ENCODE data around the gene ANXA5.
"Not testable (repeated sequence)": the region's sequence is repeated elsewhere in the genome, so short reads cannot be mapped to it uniquely, and the experiment has no call there.

ANXA5 gene

DNA sequence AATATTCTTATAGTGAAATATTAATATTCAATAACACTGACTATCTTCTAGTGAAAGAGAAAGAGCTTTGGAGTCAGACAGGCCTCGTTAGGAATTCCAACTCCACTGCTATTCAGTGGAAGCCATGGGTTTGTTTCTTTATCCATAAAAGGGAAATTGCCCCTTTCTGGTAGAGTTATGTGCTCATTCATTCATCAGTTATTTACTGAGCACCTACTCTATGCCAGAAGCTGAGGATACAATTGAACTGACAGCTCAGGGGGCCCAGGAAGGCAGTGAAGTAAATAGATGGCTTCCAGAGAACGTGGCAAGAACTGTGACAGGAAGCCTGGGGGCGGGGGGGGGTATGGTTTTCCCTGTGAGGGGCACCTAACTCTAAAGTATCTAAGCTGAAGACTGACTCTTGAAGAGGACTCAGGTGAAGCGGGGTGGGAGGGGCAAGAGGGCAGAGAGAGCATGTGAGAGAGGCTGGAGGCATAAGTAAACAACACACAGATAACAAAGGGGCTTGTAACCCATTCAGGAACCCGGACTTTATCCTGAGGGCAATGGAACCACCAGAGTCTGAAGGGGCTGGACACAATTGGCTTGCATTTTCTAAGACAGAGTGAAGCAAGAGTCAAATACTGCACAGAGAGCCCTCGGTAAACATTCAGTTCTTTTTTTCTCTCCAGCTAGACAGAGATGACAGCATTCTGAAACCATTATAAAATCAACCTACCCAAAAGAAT is 20.3 kb downstream of the ANXA5 start:
- no peak for DNase-seq

DNA sequence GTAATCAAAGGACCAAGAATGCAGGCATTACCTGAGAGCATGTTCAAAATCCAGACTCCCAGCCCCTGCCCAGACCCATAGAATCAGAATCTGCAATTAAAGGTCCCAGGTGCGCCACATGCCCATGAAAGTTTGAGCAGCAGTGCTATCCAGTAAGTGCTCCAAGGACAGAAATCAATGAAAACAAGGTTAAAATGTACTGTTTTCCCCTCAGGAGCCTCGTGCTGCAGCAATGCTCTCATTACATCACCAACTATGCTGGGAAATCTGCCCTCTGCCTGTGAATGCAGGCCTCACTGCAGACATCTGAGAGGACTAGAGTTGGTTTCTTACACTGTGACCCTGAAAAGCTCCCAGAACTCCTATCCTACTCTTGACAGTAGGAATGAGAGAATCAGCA is 21.1 kb downstream of the ANXA5 start:
- DNase-seq, result no peak

DNA sequence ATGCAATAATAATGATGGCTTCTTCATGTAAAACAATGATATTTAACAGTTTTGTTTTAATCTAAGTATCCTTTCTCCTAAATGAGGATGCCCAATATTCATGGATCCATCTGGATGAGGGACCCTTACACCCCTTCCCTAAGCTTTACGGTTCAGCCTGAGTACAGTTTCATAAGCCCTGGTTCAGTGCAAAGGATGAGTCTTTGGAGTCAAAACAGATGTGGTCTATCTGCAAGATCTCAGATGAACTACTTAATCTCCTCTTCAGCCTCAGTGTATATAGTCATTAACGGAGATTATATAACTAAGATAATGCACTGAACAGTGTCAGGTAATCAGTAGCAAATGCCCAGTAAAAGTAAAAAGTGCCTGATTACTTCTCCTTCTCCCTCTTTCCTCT is 22.1 kb downstream of the ANXA5 start:
- DNase-seq, result no peak

DNA sequence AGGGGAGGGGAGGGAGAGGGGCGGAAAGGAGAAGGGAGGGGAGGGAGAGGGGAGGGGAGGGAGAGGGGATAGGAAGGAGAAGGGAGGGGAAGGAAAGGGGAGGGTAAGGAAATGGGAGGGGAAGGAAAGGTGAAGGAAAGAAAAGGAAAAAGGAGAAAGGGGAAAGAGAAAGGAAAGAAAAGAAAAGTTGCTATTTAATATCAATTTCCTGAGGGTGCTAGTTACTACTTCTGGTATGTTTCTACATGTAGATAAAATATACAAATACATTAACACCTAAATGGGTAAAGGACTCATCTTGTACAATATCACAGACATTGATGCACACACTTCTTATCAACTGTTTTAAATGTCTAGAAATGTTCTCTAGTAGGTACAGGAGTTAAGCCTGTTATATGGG is 22.6 kb downstream of the ANXA5 start:
- DNase-seq, result no peak

DNA sequence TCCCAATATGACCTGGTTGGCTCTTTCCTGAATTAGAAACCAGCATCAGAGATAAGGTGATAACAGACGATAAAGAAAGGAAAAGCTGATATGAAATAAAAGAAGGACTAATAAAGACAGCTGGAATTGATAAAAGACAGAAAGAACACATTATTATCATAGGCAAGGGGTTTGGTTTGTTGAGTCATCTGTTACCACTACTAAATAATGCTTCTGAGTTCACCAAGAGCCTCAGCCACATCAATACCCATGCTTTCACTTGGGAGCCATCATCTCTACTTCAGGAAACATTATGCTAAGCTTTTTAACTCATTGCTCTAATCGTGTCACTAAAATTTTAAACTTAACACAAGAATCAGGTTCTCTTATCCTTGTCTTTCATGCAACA is 27.6 kb downstream of the ANXA5 start:
- DNase-seq, result no peak

DNA sequence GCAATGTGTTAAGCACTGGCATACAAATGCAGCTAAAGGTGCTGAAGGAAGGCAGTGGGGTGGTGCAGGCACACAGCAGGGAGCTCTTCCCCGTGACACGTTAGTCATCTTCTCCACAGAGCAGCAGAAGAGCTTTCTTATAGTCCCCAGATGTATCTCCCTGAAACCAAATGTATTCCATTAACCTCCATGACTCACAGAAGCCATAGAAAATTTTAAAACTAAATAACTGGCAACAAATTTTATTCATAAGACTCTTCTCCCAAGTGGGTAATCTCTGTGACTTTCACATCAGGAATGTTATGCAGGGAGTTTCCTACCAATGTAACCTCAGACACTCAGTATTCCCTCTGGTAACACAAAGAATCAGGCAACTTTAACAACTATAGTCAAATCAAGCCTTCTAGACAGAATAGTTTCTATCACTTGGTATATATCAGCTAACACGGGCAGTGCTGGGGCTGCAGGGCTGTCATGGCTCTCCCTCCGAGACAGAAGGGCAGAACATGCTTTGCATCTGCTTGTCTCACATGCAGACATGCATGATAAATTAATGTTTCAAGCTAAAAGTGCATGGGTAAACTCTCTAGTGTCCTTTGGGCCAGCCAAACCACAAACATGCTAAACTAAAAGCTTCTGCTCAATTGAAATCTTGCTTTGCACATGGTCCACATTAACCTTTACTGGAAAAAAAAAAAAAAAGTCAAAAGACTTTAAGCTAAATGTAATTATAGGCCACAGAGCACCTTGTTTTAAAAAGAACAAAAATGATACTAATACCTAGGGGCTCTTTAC is 28.2 kb downstream of the ANXA5 start:
- no peak for DNase-seq

DNA sequence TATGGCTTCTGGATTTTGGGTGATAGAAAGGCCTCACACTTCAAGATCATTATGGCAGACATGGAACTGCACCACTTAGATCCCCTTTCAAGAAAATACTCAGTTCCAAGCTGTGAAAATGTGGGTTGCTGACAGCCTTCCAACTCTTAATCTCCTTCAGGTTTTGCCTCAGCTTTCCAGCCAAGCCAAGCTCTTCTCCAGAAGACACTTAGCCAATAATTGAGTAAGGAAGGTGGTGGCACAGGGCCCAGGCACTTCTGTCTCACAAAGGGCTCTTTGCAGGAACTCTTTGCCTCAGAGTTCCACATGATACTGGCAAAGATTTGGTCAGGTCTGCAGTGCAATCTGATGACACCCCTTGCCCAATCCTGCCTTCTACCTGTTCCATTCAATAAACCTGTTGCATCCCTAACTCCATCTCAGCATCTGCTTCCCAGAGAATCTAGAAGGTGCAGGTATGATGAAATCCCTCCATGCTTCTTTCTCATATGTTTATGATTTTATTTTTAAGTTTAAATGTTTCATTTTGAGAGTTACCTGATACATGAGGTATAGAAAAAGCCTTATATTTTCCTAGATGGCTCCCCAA is 30.6 kb downstream of the ANXA5 start:
- no peak for DNase-seq

DNA sequence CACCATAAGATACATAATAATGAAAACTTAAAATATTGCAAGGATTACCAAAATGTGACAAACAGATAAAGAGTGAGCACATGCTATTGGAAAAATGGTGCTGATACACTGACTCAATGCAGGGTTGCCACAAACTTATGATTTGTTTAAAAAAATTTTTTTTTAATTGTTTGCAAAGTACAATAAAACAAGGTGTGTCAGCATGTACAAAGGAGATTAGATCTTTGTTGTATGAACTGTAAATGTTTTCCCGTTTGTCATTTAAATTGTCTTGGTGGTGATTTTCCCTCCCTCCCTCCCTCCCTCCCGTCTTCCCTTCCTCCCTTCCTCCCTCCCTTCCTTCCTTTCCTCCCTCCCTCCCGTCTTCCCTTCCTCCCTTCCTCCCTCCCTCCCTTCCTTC is 31.4 kb downstream of the ANXA5 start:
- no peak for DNase-seq

DNA sequence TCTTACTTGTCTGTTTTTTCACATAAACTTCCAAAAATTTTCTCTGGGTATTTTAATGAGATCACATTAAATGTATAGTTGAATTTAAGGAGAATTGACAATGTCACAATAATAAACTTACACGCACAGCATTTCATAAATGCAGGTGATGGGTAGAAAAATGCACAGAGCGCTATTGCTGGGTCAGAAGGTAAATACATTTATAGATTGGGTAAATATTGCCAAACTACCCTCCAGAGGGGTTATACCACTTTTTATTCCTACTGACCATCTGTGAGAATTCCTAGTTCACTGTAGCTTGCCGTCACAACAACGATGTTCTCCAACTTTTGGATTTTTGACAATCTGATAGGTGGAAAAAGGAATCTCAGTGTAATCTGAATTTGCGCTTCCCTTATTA is 34.6 kb downstream of the ANXA5 start:
- no peak for DNase-seq

DNA sequence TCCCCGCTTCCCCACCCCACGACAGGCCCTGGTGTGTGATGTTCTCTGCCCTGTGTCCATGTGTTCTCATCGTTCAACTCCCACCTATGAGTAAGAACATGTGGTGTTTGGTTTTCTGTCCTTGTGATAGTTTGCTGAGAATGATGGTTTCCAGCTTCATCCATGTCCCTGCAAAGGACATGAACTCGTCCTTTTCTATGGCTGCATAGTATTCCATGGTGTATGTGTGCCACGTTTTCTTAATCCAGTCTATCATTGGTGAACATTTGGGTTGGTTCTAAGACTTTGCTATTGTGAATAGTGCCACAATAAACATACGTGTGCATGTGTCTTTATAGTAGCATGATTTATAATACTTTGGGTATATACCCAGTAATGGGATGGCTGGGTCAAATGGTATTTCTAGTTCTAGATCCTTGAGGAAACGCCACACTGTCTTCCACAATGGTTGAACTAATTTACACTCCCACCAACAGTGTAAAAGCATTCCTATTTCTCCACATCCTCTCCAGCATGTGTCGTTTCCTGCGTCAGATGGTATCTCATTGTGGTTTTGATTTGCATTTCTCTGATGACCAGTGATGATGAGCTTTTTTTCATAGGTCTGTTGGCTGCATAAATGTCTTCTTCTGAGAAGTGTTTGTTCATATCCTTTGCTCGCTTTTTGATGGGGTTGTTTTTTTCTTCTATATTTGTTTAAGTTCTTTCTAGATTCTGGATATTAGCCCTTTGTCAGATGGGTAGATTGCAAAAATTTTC is 36.4 kb downstream of the ANXA5 start:
- DNase-seq, result not testable (repeated sequence)

DNA sequence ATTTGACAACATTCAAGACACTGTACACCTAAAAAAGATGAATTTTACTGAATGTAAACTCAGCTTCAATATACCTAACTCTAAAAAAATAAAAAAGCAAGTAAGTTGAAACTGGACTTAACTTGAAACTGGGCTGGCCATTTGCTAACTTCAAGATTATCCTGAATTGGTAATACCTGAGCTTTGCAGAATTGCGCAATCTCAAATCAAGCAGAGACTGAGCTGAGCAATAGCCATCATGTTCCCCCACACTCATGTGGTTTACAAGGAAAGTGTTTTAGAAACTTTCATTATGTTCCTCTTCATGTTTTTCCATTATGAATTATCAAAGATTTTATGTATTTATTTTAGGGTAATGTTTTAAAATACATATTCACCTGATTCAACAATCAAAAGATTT is 38.7 kb downstream of the ANXA5 start:
- DNase-seq, result no peak

DNA sequence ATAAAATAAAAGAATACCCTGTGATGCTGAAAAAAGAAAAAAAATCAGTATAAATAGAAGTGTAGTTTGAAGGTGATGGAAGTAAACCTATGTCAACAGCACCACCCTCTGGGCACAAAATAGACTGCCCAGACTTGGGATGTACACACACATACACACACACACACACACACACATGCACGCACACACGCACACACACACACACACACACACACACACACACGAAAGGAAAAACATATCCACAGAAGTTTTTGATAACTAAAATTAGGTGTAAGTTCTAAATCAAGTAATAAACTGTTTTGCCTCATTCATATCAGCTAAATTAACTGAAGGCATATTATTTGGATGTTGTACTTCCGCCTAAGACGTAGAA is 40.5 kb downstream of the ANXA5 start:
- peak; percentile 16 for DNase-seq

DNA sequence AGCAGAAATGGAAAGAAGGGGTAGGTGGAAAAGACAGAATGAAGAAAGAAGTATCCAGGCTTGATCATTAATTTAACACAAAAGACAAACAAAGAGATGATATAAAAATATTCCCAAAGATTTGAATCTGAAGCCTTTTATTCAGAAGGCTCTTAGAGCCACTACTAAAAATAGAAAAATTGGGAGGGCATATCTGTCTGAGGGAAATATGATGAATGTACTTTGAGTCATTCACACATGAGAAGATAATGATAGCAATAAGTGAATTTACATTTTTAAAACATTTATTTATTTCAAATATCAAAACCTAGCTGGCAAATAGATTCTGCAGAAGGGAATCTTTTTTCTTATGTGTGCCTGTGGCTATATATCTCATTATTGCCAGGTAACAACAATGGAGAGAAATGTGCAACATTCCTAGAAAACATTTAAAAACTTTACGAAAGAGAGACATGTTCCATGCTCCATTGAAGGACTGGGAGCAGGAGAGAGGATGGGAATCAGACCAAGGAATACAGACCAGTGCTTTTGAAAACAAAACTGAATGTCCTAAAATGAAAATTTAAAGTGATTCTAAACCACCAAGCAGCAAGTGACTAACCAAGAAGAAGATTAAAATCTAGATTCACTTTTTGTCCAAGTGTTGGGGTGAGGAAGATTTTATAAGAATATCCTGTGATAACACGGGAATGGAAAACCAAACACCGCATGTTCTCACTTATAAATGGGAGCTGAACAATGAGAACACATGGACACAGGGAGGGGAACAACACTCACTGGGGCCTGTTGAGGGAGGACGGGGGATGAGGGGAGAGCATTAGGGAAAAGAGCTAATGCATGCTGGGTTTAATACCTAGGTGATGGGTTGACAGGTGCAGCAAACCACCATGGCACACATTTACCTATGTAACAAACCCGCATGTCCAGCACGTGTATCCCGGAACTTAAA is 41.2 kb downstream of the ANXA5 start:
- no peak for DNase-seq

DNA sequence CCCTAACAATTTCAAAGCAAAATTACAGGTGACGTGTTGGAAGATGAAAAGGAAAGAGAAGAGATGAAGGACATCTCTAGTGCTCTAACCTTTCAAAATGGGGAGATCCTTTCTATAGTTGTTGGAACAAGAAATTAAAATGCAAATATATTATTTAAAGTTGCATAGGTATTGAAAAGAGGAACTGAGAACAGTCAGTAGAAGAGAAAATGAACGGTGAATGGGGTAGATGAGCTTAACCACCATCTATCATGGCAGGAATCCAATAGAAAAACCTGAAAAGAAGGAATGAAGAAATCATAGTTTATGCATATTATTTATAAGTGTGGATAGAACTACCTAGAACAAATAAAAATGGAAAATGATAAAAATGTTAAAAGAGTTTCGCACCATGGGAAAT is 42.0 kb downstream of the ANXA5 start:
- DNase-seq, result no peak

DNA sequence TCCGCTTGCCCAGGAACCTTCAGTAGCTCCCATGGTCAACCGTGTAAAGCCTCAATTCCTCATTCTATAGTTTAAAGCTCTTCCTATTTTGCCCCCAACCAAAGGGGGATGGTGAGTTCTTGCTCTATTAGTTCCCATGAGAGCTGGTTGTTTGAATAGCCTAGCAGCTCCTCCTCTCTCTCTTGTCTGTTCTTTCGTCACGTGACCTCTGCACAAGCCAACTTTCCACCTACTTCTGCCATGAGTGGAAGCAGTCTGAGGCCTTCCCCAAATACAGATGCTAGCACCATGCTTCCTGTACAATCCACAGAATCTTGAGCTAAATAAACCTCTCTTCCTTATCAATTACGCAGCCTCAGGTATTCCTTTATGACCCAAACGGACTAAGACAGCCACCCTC is 42.8 kb downstream of the ANXA5 start:
- no peak for DNase-seq

DNA sequence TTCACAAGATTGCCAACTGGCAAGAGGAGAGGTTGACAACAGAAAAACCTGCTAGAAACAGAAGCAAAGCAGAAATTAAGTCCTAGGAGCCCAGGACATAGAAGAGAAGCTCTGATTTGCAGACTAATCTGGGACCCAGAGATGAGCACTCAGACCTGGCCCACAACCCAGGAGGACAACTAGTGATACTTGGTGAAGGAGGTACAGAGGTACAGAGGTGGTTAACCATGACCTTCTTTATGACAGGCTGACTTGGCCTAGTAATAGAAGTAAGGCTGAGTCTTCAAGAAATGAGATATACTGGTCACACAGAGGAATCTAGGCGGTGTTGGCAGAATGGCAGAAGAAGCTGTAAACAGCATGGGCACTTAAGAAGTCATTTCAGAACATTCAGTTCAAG is 43.6 kb downstream of the ANXA5 start:
- no peak for DNase-seq

DNA sequence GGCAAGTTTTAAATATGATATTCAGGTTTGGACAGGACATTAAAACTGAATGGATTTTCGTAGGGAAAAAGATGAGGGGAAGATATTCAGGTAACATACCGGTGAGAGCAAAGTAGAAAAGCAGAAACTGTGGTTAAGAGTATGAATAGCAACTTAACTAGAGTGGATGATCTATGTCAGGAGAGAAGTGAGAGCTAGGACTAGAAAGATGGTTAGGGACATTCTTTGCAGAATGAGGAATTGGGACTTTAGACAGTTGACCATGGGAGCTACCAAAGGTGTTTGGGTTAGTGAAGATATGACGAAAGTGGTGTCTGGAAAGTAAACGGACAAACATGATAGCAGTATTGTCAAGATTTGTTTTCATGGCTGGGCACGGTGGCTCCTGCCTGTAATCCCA is 45.2 kb downstream of the ANXA5 start:
- no peak for DNase-seq

DNA sequence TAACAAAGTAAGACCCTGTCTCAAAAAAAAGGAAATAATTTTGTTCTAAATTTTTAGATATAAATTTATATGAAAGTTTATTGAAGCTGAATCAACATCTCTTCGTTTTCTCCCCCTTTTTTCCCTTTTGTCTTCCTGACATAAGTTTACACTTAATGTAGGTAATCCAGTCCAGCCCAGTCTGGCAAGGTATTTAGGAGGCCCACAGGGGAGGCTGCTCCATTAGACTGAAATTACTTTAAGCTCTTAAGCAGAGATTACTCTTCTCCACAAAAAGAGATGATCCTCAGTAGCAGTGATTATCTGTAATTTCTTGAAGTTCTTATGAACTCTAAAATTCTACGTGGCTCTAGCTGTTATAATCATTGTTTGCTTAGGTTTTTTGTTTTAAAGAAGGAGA is 46.0 kb downstream of the ANXA5 start:
- no peak for DNase-seq

DNA sequence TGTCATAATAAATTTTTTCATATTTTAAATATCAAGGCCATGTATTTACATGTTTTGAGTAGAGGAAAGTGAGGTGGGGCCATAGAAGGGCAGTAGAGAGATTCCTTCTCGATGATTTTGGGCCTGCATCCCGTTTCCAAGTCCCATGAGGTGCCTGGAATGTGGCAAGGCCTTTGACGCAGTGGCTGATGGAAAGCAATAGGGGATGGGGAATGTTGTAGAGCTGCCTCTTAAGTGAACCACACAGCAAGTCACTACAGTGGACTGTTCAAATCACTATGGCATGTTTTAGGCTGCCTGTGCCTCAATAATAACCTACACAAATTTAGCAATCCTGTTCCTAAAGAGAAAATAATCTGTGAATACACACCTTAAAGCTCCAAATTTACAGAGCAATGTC is 48.3 kb downstream of the ANXA5 start:
- DNase-seq, result no peak

DNA sequence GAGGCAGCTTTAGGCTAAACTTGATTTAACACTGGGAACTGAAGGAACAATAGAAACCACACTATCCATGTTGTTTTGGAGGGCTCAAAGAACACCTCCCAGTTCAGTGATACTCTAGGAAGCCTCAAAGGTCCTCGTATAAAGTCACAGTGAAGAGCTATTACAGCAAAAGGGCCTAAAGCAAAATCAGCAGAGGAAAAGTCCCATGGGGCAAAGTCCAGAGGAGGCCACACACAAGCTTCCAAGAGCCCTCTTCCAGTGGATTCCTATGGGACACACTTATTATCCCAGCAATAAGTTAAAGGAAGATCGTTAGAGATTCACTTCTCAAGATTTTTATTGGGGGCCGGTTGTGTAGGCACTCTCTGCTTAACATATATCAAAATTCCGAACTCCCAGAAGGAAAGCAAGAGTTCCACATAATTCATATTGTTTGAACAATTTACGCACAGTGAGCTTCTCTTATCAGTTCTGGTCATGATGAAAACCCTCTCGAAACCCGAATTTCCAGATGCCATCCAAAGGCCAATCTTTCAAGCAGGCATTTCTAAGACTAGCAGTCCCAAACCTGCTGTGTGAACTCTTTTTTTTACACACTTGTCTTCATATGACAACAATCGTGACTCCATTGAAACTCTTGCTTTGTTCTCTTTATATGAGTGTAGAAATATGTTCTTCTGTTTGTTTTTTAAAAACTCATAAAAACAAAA is 53.7 kb downstream of the ANXA5 start:
- no peak for DNase-seq

DNA sequence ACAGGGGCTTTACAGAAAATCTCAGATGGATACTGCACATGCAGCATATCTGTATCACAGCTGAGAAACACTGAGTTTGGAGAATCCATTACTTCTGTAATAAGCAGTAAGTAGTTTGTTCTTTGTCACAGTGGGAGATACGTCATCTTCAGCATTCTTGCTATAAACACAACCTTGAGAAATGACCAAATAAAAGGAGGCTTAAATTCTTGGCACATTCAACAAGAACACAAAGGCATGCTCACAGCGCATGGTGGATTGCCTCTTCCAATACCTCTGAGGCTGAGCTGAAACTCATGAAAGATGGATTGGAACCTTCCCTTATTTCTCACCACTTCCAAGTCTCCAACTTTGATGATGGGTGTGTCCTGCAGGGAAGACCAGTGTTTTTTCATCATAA is 54.5 kb downstream of the ANXA5 start:
- DNase-seq, result no peak

DNA sequence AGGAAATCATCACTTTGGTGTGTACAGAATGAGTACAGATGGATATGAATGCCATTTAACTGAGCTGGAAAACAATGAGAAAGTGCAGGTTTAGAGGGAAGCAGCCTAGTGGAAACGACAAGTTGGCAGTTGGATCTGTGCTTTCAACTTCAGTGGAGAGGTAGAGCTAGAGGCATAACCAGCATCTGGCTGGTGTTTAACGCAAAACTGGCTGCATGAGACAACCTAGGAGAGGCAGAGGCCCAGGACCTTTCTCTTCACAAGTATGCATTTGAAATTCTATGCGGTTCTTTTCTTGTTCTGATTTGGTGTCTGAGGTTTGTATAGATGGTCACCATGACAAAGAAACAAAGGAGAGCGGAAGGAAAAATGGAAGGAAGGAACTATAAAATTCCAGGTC is 63.1 kb downstream of the ANXA5 start:
- no peak for DNase-seq

All from GDM1 (cell line).